ENCODE measurements around the gene SLC38A11.

DNA sequence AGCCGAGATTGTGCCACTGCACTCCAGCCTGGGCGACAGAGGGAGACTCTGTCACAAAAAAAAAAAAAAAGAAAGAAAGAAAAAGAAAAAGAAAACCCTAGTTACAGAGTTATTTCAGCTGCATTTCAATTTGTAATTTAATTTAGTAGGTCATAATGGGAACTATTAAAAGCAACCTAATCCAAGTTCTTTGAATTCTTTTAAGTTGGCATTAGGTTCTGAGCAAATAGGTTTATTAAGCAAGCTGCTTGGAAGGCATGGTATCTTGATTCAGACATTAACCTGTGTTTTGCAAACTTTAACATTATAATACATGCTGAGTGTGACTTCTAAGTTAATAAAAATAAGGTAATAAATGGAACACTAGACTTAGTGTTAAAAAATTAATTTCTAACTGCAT, 83.9 kb downstream of the SLC38A11 start:
- no peak for TF ChIP-seq SP1 (IDR thresholded peaks at IDR 0.05)
- no peak for TF ChIP-seq SUZ12 (IDR thresholded peaks at IDR 0.05)
- TF ChIP-seq, protein P1, sequence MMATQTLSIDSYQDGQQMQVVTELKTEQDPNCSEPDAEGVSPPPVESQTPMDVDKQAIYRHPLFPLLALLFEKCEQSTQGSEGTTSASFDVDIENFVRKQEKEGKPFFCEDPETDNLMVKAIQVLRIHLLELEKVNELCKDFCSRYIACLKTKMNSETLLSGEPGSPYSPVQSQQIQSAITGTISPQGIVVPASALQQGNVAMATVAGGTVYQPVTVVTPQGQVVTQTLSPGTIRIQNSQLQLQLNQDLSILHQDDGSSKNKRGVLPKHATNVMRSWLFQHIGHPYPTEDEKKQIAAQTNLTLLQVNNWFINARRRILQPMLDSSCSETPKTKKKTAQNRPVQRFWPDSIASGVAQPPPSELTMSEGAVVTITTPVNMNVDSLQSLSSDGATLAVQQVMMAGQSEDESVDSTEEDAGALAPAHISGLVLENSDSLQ (IDR thresholded peaks at IDR 0.05) = no peak
